ENCODE results near the gene AUTS2.

Gene AUTS2

DNA sequence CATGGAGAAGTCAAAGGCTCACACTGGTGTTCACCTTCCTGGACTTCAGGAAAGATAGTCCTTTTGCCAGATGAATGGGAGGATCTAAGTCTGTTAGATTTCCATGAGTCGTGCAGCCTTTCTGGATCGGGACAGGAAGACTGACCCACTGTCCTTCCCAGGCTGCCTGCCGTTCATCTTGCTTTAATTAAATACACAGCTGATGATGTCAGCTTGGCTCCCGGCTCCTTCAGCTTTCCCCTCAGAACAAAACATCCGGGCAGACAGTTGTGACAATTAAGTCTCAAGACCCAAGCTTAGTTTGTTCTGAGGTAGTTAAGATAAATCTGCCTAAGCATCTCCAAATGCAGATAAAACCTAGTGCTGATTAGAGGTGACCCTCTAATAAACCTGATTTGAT lies 58.6 kb downstream of the AUTS2 start:
- DNase-seq (ENCODE audit: low read depth): no peak

DNA sequence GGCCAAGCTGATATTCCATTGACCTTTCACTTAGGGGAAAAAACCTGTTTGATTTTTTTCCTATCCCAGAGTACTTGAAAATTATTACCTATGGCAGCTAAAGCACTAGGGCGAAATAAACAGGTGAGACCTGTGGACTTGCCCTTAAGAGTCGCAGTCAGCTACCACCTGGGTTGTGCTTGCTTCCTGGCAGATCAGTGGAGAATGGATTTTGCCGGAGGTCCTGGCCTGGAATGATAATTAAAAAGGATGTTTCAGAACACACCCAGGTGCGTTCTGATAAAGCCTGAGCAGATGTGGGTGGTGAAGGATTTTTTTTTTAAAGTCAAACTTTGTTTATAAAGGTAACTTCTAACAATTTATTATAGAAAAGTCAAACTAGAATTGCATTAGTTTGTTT lies 59.1 kb downstream of the AUTS2 start:
- DNase-seq (ENCODE audit: low read depth): no peak

DNA sequence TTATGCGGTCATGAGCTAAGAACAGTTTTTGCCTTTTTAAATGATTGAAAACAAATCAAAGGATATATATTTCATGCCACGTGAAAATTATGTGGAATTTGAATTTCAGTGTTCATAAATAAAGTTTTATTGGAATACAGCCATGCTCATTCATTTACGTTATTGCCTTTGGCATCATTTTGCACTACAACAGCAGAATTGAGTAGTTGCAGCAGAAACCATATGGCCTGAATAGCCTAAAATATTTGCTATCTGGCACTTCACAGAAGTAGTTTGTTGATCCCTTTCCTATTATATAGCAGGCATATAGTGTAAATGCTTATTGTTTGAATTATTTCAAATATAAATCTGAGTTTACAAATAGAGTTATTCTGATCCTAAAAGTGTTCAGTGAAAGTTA lies 59.7 kb downstream of the AUTS2 start:
- no peak for DNase-seq (ENCODE audit: low read depth)

- no peak for DNase-seq (ENCODE audit: low read depth)
Observed at GRCh38 chr7:69659983-69660382, 61.7 kb downstream of the AUTS2 start.

DNA sequence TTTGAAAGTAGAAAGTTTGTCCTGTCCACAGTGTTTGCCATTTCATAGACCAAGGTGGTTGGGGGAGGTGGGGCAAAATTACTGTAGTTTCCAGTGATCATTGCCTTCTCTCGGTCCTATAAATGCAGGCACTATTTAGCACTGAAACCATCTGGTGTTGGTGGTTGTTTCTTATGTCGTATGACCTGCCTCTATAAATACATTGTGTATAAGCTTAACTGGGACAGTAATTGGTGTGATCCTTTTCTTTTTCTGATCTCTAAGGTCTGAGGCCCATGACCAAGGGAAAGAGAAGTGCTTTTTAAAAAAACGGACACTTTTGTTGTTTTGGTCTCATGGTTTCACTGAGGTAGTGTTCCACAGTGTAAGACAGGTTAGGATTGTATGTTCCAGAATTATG lies 63.1 kb downstream of the AUTS2 start:
- no peak for DNase-seq (ENCODE audit: low read depth)

DNA sequence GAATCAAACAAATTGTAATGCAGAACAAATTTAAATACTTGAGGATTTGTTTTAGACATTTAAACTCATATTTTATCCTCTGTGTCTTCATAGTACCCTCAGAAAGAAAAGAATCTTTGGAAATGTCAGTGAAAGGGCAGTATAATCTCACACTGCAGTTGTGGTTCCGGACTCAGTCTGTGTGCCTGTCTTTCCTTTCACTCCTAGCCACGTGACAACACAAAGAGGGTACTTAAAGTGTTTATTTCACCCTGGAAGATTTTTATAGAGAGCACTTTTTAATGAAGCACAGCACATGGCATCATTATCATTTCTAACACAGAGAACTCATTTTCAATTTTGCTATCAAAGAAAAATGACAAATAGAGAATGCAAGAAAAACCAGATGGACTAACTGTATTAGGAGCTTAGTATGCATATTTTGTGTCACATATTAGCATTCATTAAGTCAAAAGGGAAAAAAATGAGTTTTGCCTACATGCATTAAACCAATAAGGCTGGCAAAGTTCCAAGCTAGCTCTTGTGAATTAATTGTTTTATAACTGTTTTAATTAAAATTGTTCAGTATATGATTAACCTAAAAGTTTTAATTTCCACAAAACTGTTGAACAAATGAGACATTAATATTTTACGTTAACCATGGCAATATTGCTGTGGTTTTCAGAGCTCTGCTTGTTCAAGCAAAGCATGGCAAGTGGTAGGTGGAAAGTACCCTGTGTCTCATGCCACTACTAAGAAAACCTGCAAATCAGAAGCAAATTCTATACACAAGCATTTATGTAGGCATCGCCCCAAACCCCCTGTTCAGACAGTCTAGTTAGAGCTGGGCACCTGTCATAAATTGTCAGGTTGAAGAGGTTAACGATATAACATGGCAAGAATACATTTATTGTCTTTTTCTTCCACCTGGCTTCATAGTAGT lies 65.9 kb downstream of the AUTS2 start:
- no peak for DNase-seq (ENCODE audit: low read depth)

DNA sequence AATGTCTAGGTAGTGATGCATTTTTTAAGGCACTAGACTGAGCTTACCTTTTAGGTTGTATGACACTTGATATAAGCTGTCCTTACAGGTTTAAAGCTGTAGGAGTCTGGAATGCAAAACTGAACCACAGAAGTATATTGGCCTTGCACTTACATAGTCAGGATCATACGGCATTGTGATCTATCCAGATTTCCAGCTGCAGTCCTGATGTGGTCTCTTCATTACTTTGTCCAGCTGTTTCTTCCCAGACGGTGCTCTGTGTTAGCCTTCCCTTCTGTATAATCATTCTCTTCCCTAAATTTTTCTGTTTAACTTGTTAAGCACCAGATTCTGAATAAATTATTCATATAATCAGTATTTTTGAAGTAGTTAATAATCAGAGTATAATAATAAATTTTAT lies 67.1 kb downstream of the AUTS2 start:
- no peak for DNase-seq (ENCODE audit: low read depth)

GRCh38 chr7:69668339-69668870 lies 70.1 kb downstream of the AUTS2 start:
- DNase-seq (ENCODE audit: low read depth): no peak

DNA sequence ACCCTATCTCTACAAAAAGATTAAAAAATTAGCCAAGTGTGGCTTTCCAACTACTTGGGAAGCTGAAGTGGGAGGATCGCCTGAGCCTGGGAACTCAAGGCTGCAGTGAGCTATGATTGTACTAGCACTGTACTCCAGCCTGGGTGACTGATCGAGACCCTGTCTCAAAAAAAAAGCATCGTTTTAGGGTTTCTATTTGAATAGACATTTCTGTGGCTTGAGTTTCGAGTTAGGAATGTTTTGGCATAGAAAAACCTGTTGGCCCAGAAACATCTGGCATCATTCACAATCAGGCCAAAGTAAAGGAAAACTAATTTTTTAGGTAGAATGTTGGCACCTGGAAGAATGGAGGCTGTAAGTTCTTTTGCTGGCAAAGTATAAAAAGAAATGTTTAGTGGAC lies 72.4 kb downstream of the AUTS2 start:
- DNase-seq (ENCODE audit: low read depth): no peak

DNA sequence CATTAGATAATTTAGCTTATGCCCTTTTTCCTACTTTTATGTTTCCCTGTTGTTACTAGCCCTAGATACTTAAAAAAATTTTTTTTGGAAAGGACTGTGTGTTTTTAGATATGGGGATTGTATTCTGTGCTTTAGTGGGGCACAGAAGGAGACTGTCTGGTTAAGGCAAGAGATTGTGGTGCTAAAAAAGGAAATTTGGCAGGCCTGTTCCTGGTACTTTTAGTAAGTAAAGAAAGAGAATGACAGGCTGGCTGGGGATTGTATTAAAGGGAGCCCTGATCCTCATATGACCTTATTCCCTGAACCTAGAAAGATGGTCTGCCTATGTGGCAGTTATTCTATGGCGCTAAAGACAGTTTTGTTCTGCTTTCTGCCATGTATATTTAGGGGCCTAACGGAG lies 74.8 kb downstream of the AUTS2 start:
- no peak for DNase-seq (ENCODE audit: low read depth)

- no peak for DNase-seq (ENCODE audit: low read depth)
Observed at GRCh38 chr7:69674701-69675182, 76.5 kb downstream of the AUTS2 start.

- no peak for DNase-seq (ENCODE audit: low read depth)
Observed at GRCh38 chr7:69676247-69676646, 78.0 kb downstream of the AUTS2 start.

- DNase-seq (ENCODE audit: low read depth): no peak
Observed at GRCh38 chr7:69677054-69677852, 79.0 kb downstream of the AUTS2 start.

- no peak for DNase-seq (ENCODE audit: low read depth)
Observed at GRCh38 chr7:69677881-69678493, 79.7 kb downstream of the AUTS2 start.

- DNase-seq (ENCODE audit: low read depth): no peak
Observed at GRCh38 chr7:69678494-69679187, 80.4 kb downstream of the AUTS2 start.

DNA sequence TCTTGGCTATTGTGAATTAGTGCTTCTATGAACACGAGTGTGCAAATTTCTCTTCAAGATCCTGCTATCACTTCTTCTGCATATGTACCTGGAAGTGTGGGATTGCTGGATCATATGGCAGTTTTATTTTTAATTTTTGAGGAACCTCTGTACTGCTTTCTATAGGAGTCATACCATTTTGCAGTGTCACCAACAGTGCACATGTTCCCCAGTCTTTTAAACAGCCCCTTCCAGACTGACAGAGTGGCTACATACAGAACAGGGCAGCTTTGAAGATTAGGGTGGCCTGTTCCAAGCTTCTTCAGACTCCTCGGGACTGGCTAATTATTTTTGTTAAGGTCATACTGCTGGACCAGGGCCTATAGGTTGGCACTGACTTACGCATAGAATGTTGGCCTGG lies 82.9 kb downstream of the AUTS2 start:
- no peak for DNase-seq (ENCODE audit: low read depth)

DNA sequence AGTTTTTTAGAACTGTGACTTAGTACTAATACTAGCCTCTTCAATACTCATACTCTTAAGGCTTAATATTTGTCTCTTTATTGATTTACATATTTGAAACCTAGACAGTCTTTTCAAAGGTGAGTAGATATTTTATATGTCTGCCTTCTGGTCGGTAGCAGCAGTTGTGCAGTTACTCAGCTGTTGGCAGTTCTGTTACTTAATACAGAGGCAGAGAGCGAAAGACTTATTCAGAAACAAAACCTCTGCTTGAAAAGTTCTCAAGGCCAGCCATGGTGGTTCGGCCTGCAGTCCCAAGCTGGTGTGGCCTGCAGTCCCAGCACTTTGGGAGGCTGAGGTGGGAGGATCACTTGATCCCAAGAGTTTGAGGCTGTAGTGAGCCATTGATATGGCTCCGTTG lies 84.2 kb downstream of the AUTS2 start:
- DNase-seq (ENCODE audit: low read depth): no peak

DNA sequence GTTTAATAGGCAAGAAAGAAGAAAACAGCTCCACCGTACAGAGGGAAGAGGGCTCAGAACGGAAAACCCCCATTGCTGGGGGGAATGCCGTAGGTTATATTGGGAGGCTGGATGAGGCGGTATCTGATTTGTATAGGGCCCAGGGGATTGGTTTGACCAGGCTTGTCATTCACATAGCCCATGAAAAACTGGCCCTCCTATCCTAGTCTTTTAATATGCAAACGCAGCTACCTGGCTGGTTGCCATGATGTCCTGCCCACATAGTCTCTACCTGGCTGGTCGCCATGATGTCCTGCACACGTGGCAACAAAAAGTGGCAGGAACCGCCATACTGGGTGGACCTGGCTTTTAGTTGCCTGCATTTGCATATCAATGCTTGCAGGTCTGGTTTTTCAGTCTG lies 84.7 kb downstream of the AUTS2 start:
- no peak for DNase-seq (ENCODE audit: low read depth)

DNA sequence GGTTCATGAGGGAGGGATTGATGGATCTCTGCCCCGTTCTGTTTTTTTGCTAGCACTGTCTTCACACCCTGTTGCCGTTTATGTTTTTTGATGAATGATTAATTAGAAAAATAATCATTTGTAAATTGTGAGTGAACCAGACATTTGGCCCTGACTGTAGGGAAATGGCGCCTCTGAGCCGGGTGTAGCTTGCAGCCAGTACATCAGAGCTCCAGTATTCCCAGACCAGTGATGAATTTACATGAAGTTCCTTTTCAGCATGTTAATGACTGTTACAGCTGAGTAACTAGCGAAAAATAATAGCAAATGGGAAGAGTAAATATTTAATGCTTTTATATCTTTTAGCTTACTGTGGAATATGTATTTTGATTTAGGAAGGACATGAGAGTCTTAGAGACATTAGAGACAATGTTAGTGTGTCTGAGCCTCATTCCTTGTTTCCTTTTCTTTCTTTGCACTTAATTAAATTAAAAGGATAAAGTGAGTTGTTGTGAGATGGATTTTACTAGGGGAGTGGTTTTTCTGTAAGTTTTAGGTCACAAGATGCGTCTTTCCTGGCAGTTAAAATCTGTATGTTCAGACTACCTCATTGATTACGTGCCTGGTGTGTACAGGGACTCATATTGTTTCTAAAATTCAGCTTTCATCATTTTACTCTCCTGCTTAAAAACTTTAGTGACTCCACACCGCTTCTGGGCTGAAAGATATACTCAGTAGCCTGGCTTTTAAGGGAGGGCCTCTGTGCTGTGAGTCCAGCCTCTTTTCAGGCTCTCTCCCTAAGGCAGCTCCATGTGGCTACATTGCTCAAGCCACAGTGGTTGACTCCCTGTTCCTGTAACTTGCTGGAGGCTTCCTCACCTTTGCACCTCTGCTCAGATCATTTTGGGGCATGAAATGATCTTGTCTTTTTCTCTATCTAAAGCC lies 86.4 kb downstream of the AUTS2 start:
- DNase-seq (ENCODE audit: low read depth): no peak

DNA sequence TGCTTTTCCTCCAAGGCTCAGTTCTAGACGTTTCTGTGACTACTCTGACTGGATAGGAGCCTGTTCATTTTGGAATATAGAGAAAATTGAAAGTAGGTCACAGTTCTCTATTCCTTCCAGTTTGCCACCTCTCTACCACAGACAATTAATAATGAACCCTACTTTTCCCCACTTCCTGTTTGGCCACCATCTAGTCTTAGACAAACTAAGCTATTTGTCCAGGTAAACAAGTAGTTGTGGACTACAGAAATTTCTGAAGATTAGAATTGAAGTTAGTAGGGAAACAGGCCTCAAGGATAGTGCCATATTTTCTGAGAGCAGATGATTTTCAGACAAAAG lies 87.0 kb downstream of the AUTS2 start:
- DNase-seq (ENCODE audit: low read depth): no peak

DNA sequence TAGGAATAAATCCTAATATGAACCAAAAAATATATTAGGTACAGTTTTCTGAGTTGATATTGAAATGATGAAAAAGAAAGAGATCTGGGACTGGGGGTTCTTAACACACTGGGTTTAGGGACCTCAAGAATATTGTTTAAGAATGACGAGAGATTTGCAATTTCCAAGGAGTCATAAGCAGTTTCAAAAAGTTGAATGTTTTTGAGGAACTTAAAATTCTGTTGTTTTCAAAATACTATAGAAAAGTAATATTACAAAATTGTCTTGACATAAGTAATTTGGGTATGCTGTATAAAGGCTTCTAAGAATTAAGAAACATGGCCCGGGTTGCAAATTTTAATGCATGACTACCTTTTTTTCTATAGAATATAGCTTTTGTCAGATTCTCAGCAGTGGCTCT lies 88.1 kb downstream of the AUTS2 start:
- DNase-seq (ENCODE audit: low read depth): no peak
